K562 (cell line): ENCODE measurements around the gene KDM2A.

Source experiments
- CCAR2 ChIP-seq: fragments of 200-400 bp; formaldehyde crosslinking; IDR thresholded peaks from 2 replicates; pipeline ENCODE4 v1.6.1; 2017; ENCODE audit warnings: mild to moderate bottlenecking, low read depth, low read length
- DNMT1 ChIP-seq: fragments of 450-650 bp; IDR thresholded peaks from 2 replicates; pipeline ENCODE4 v1.6.1; 2016; ENCODE audit warnings: antibody characterized with exemption, mild to moderate bottlenecking
- TF ChIP-seq, protein P1 (sequence below): sonication (generic); formaldehyde crosslinking; IDR thresholded peaks from 2 replicates; pipeline ENCODE4 v1.5.0; 2020; ENCODE audit warnings: missing genetic modification reagents

DNA sequence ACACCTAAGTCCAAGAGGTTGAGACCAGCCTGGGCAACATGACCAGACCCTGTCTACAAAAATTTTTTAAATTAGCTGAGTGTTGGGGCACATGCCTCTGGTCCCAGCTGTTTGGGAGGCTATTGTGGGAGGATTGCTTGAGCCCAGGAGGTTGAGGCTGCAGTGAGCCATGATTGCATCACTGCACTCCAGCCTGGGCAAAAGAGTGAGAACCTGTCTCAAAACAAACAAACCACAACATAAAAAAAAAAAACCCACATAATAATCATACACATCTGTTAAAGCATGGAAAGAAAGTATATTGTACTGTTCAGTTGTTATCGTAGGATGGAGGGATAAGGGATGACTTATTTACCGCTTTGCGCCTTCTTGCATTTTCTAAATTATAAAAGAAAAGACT, 111.3 kb downstream of the KDM2A start:
- TF ChIP-seq DNMT1 = no peak
- TF ChIP-seq, protein P1, sequence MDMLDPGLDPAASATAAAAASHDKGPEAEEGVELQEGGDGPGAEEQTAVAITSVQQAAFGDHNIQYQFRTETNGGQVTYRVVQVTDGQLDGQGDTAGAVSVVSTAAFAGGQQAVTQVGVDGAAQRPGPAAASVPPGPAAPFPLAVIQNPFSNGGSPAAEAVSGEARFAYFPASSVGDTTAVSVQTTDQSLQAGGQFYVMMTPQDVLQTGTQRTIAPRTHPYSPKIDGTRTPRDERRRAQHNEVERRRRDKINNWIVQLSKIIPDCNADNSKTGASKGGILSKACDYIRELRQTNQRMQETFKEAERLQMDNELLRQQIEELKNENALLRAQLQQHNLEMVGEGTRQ = no peak
- no peak for TF ChIP-seq CCAR2
